Bronchial epithelial cell (primary cell): ENCODE measurements around the gene MRTFA. TPM values are rescaled to one million over a fixed set of nuclear protein-coding genes. Genes with fewer than 3 reads are reported as not detected.
"Not testable (repeated sequence)": the region's sequence is repeated elsewhere in the genome, so short reads cannot be mapped to it uniquely, and the experiment has no call there.

Experiments used
- DNase-seq: peaks from one replicate; pipeline ENCODE4 v3.0.0-alpha.2; 2010; ENCODE audit warnings: low read depth
- FAIRE-seq: peaks from 2 replicates; lab custom pipeline; 2011; peaks lifted over from hg19 to GRCh38; lab: Jason Lieb, UNC
- H3K27me3 ChIP-seq: 2 replicates; pipeline ENCODE4 v1.5.1; 2011; ENCODE audit warnings: low read length; ENCODE audit not compliant: control insufficient read depth, insufficient read depth
- H3K36me3 ChIP-seq: 2 replicates; pipeline ENCODE4 v1.5.1; 2011; ENCODE audit warnings: low read length; ENCODE audit not compliant: control insufficient read depth, insufficient read depth
- H3K4me3 ChIP-seq: 2 replicates; pipeline ENCODE4 v1.5.1; 2011; ENCODE audit warnings: mild to moderate bottlenecking, low read depth, low read length, control low read depth
- total RNA-seq: library from RNA; depleted of rRNA; stranded (reverse); fragments of >200 nt; gene quantifications from 2 replicates; pipeline ENCODE4 v1.2.1, GENCODE V29; 2014
- TF ChIP-seq, protein P1 (sequence below): IDR thresholded peaks from 2 replicates; pipeline ENCODE4 v1.5.1; 2011; ENCODE audit warnings: mild to moderate bottlenecking, moderate library complexity, low read length, control low read depth, inconsistent platforms; ENCODE audit not compliant: insufficient read depth, severe bottlenecking

The MRTFA gene
- total RNA-seq, 1 donor from 2014 or later = 25.3 TPM

DNA sequence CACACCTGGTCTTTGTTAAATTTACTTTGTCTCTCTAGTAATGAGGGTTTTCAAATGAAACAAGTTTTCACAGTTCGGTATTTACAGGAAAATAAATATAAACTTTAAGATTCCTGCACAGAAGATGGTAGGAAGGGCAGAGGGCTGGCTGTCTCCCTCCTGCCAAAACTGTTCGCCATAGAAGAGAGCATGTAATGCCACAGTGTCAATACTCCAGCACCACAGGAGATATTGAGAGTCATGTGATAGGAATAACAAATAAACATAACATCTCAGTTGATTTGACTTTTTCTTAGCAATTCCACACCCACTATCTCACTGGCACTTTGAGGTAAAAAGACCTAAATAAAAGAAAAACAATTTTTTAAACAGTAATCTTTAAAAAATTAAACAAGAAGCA, 100.9 kb downstream of the MRTFA start:
- Histone ChIP-seq H3K36me3 (no peaks in the 10 kb centered on the region), H3K27me3 (no peaks in the 10 kb centered on the region), H3K4me3 (no peak overlapping the region)
- DNase-seq (no peak), FAIRE-seq (no peak)
- TF ChIP-seq, protein P1, sequence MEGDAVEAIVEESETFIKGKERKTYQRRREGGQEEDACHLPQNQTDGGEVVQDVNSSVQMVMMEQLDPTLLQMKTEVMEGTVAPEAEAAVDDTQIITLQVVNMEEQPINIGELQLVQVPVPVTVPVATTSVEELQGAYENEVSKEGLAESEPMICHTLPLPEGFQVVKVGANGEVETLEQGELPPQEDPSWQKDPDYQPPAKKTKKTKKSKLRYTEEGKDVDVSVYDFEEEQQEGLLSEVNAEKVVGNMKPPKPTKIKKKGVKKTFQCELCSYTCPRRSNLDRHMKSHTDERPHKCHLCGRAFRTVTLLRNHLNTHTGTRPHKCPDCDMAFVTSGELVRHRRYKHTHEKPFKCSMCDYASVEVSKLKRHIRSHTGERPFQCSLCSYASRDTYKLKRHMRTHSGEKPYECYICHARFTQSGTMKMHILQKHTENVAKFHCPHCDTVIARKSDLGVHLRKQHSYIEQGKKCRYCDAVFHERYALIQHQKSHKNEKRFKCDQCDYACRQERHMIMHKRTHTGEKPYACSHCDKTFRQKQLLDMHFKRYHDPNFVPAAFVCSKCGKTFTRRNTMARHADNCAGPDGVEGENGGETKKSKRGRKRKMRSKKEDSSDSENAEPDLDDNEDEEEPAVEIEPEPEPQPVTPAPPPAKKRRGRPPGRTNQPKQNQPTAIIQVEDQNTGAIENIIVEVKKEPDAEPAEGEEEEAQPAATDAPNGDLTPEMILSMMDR = no peak

GRCh38 chr22:40535189-40535512, 101.4 kb downstream of the MRTFA start:
- no peak for DNase-seq
- Histone ChIP-seq H3K27me3 (no peaks in the 10 kb centered on the region), H3K4me3 (no peak overlapping the region), H3K36me3 (no peaks in the 10 kb centered on the region)
- no peak for FAIRE-seq
- TF ChIP-seq, protein P1 = no peak

- Histone ChIP-seq H3K4me3 (no peak overlapping the region), H3K27me3 (no peaks in the 10 kb centered on the region), H3K36me3 (no peaks in the 10 kb centered on the region)
- no peak for FAIRE-seq
- peak; percentile 63 for DNase-seq
- TF ChIP-seq, protein P1 = no peak
Observed at GRCh38 chr22:40534379-40535188, 101.9 kb downstream of the MRTFA start.

- FAIRE-seq = no peak
- Histone ChIP-seq H3K27me3 (no peaks in the 10 kb centered on the region), H3K4me3 (no peak overlapping the region), H3K36me3 (no peaks in the 10 kb centered on the region)
- TF ChIP-seq, protein P1 = no peak
- DNase-seq = peak; percentile 82
Observed at GRCh38 chr22:40533712-40534378, 102.7 kb downstream of the MRTFA start.

DNA sequence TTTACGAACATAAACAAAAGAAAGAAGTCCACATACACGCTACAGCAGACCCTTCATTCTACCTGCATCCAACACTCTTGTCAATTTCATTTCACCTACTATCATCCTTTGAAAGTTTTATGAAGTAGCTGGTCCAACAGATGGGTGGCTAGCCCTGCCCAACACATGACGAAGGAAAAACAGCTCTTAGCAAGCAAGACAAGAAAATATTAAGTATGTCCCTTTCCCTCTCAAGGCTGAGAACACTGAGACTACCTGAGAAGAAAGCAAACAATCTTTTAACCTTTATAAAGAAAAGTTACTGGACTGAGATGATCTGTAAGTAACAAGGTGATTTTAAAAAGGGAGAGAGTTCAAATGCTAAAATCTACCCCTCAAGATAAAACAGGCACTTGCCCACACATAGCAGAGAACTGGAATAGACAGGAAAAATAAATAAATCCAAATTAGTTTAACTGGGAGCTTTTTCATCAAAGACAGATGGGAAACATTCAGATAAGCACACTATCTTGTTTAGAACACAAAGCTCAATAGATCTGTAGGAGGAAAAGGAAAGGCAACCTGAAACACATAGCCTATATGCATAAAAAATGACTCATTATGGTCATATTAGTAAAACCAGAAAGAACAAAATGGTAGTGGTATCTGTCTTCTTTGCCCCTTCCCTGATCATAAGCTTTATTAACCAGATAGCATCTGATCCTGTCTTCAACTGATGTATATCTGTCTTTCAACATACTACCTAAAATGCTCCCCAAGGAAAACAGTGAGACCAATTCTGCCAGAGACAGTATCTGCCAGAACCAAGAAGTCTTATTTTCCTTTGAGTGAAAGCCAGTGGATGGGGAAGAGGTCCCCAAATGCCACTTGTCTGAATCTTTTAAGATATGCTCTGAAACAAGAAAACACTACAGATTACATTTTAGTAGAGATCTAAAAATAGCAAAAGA, 104.3 kb downstream of the MRTFA start:
- peaks cover 2% of the 10 kb centered on the region for H3K36me3 ChIP-seq
- no peaks in the 10 kb centered on the region for H3K27me3 ChIP-seq
- peak overlapping the region; percentile 12 for H3K4me3 ChIP-seq
- TF ChIP-seq, protein P1 = no peak
- FAIRE-seq (no peak), DNase-seq (peak; percentile 42)

DNA sequence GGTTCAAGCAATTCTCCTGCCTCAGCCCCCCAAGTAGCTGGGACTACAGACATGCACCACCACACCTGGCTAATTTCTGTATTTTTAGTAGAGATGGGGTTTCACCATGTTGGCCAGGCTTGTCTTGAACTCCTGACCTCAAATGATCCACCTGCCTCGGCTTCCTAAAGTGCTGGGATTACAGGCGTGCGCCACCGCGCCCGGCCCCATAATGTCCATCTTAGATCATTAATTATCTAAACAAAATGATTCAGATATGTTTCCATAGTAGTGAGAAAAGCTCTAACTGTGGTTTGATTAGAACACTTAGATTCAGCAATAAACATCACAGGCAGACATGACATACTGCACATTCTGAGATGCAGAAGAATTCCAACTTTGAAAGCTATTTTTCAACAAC, 106.1 kb downstream of the MRTFA start:
- not testable (repeated sequence) for FAIRE-seq, H3K36me3 ChIP-seq, H3K4me3 ChIP-seq, H3K27me3 ChIP-seq, DNase-seq
